Thyroid gland (tissue), 4 donors: ENCODE results near the gene PGM5. TPM values are rescaled to one million over a fixed set of nuclear protein-coding genes. Genes with fewer than 3 reads are reported as not detected.

Experiments
- DNase-seq, 2 donors: peaks; one replicate each; pipeline ENCODE4 v3.0.0-alpha.2; 2019
- H3K27ac ChIP-seq, 3 donors: fragments of 200-600 bp; sonication (generic); 1 replicate in 2 of 3; 2 replicates in 1 of 3; pipeline ENCODE4 v1.5.1; 2016 to 2019; ENCODE audit warnings: mild to moderate bottlenecking in 1 of 3, moderate library complexity in 1 of 3
- H3K27me3 ChIP-seq: fragments of 200-600 bp; sonication (generic); one replicate; pipeline ENCODE4 v1.5.1; 2019
- H3K36me3 ChIP-seq, 2 donors: fragments of 200-600 bp; sonication (generic); one replicate each; pipeline ENCODE4 v1.5.1; 2016 to 2019
- H3K4me1 ChIP-seq, 2 donors: fragments of 200-600 bp; sonication (generic); one replicate each; pipeline ENCODE4 v1.5.1; 2017 to 2019
- H3K4me3 ChIP-seq, 3 donors: fragments of 200-600 bp; sonication (generic); replicated peaks in 1 of 3; 1 replicate in 2 of 3; 2 replicates in 1 of 3; pipeline ENCODE4 v1.5.1; 2016; ENCODE audit warnings: mild to moderate bottlenecking in 1 of 3
- H3K9me3 ChIP-seq: fragments of 200-600 bp; sonication (generic); one replicate; pipeline ENCODE4 v1.5.1; 2017
- CTCF ChIP-seq, 6 experiments: fragments of 200-600 bp in 3 of 6; fragments of 450-650 bp in 3 of 6; sonication (generic) in 3 of 6; IDR thresholded peaks; one replicate each; pipeline ENCODE4 v1.5.1; 2016 to 2019; ENCODE audit warnings: antibody characterized with exemption in 6 of 6, mild to moderate bottlenecking in 2 of 6, inconsistent platforms in 1 of 6, moderate library complexity in 1 of 6
- POLR2A ChIP-seq, 2 donors: fragments of 450-650 bp; IDR thresholded peaks; one replicate each; pipeline ENCODE4 v1.6.1; 2017; ENCODE audit warnings: antibody characterized with exemption in 2 of 2, mild to moderate bottlenecking in 2 of 2, moderate library complexity in 1 of 2
- WGBS, 2 donors: methylation state at CpG; one replicate each; pipeline ENCODE4 v1.1.5; 2017; 5-methylcytosine and 5-hydroxymethylcytosine counted together
- intact Hi-C: fragments of 100-400 bp; cut with DNase I; formaldehyde crosslinking; loops from one replicate; pipeline ENCODE4 v1.15.1; 2023
- total RNA-seq, 4 donors: library from RNA; depleted of rRNA; stranded (reverse); fragments of >200 nt; gene quantifications; one replicate each; pipeline ENCODE4 v1.2.3, GENCODE V29; 2016

Gene PGM5
- total RNA-seq, 4 donors from 2014 or later: 21.4 to 56.6 (median 29.0) TPM

GRCh38 chr9:68470634-68471033 is 114.2 kb downstream of the PGM5 start:
- 93 to 96% methylated on average over 5 of the region's 5 CpGs for WGBS, 2 donors
- DNase-seq: no peak
- H3K27me3 ChIP-seq: no peaks in the 10 kb centered on the region
- intact Hi-C loops: no loop called here
- H3K9me3 ChIP-seq: no peaks in the 10 kb centered on the region
- no peaks in the 10 kb centered on the region for H3K36me3 ChIP-seq
- TF ChIP-seq POLR2A (IDR thresholded peaks at IDR 0.05) (no peak), CTCF (IDR thresholded peaks at IDR 0.05) (no peak)
- H3K4me1 ChIP-seq: no peaks in the 10 kb centered on the region
- no peak overlapping the region for H3K27ac ChIP-seq
- H3K4me3 ChIP-seq: no peak overlapping the region

DNA sequence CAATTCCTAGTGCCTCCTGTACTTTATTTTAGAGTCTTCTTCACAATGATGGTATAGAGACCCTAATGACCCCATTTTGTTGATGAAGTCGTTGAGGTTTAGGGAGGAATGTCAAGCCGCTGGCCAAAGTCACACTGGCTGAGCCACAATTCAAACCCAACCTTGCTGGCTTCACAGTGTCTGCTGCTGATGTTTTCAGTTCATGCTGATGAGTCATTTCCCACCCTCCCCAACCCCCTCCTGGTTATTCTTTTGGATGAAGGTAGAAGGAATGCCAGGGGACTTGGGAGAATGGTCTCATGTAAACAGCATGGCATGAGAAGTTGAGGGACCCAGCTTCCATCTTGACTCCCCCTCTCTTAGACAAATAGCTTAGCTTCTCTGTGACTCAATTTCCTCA is 115.7 kb downstream of the PGM5 start:
- no peak overlapping the region for H3K27ac ChIP-seq
- H3K4me3 ChIP-seq: no peak overlapping the region
- intact Hi-C loops: no loop called here
- DNase-seq: no peak
- no peaks in the 10 kb centered on the region for H3K4me1 ChIP-seq
- H3K36me3 ChIP-seq: no peaks in the 10 kb centered on the region
- 73 to 88% methylated on average over 2 of the region's 2 CpGs for whole genome bisulfite sequencing, 2 donors
- no peak for TF ChIP-seq CTCF (IDR thresholded peaks at IDR 0.05)
- no peak for TF ChIP-seq POLR2A (IDR thresholded peaks at IDR 0.05)
- no peaks in the 10 kb centered on the region for H3K27me3 ChIP-seq
- no peaks in the 10 kb centered on the region for H3K9me3 ChIP-seq

GRCh38 chr9:68473790-68474189 is 117.4 kb downstream of the PGM5 start:
- intact Hi-C loops: no loop called here
- Histone ChIP-seq H3K27ac (no peak overlapping the region), H3K36me3 (no peaks in the 10 kb centered on the region), H3K9me3 (no peaks in the 10 kb centered on the region), H3K4me1 (no peaks in the 10 kb centered on the region), H3K4me3 (no peak overlapping the region), H3K27me3 (no peaks in the 10 kb centered on the region)
- TF ChIP-seq CTCF (IDR thresholded peaks at IDR 0.05) (no peak), POLR2A (IDR thresholded peaks at IDR 0.05) (no peak)
- no peak for DNase-seq
- 69 to 81% methylated on average over 3 of the region's 3 CpGs for WGBS, 2 donors

DNA sequence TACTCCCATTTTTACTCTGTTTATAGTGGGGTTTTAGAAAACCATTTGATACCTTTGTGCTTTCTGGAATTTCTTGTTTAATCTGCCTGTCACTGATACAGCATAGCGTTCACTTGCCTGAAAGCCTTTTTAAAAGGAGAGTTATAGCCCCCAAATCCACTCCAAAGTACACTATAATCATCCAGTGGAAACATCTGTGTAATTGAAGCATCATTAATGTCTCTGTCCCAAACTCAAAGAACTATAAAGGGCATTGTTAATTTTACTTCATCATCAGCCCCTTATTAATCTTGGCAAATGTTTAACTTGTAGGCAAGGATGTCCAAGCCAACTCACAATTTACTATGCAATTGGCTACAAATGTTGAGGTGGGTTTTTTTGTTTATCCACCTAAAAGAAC is 120.0 kb downstream of the PGM5 start:
- no peaks in the 10 kb centered on the region for H3K36me3 ChIP-seq
- no peak overlapping the region for H3K27ac ChIP-seq
- no peaks in the 10 kb centered on the region for H3K27me3 ChIP-seq
- 58 to 71% methylated on average over 1 of the region's 1 CpG for WGBS, 2 donors
- intact Hi-C loops: no loop called here
- H3K9me3 ChIP-seq: no peaks in the 10 kb centered on the region
- DNase-seq: no peak
- TF ChIP-seq CTCF (IDR thresholded peaks at IDR 0.05): no peak
- TF ChIP-seq POLR2A (IDR thresholded peaks at IDR 0.05): no peak
- no peaks in the 10 kb centered on the region for H3K4me1 ChIP-seq
- H3K4me3 ChIP-seq: no peak overlapping the region

DNA sequence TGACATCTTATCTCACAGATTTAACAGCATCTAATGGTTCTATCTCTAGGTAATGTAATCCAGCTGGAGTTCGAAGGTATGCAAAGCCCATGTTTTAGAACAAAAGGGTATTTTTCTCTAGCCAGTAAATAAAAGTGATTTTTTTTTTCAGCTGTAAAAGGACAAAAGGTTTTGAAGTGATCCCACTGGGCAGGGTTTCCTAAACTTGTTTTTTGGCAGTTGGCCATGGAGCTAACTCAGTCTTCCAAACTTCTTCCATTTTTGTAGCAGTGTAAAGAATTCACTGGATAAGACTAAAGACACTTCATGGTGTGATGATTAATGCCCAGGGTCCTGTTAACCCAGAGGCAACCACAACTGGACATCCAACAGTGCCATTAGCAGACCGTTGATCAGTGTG is 120.4 kb downstream of the PGM5 start:
- Histone ChIP-seq H3K27me3 (no peaks in the 10 kb centered on the region), H3K4me3 (no peak overlapping the region), H3K36me3 (no peaks in the 10 kb centered on the region), H3K27ac (no peak overlapping the region), H3K4me1 (no peaks in the 10 kb centered on the region), H3K9me3 (no peaks in the 10 kb centered on the region)
- DNase-seq: no peak
- WGBS, 2 donors: 50 to 77% methylated on average over 2 of the region's 2 CpGs
- no peak for TF ChIP-seq CTCF (IDR thresholded peaks at IDR 0.05)
- TF ChIP-seq POLR2A (IDR thresholded peaks at IDR 0.05): no peak
- intact Hi-C loops: no loop called here
